ENCODE data around the gene RBFOX1.

Gene RBFOX1

GRCh38 chr16:7614021-7614795 lies 281.6 kb downstream of the RBFOX1 start:
- no peak overlapping the region for H3K9ac ChIP-seq (ENCODE audit: low read length)
- TF ChIP-seq EZH2 (IDR thresholded peaks at IDR 0.05; ENCODE audit: borderline replicate concordance, low read length), result no peak
- TF ChIP-seq, protein P1, sequence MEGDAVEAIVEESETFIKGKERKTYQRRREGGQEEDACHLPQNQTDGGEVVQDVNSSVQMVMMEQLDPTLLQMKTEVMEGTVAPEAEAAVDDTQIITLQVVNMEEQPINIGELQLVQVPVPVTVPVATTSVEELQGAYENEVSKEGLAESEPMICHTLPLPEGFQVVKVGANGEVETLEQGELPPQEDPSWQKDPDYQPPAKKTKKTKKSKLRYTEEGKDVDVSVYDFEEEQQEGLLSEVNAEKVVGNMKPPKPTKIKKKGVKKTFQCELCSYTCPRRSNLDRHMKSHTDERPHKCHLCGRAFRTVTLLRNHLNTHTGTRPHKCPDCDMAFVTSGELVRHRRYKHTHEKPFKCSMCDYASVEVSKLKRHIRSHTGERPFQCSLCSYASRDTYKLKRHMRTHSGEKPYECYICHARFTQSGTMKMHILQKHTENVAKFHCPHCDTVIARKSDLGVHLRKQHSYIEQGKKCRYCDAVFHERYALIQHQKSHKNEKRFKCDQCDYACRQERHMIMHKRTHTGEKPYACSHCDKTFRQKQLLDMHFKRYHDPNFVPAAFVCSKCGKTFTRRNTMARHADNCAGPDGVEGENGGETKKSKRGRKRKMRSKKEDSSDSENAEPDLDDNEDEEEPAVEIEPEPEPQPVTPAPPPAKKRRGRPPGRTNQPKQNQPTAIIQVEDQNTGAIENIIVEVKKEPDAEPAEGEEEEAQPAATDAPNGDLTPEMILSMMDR (IDR thresholded peaks at IDR 0.05; ENCODE audit: low read length), result no peak
- H3K4me2 ChIP-seq (ENCODE audit: low read length), result no peak overlapping the region

GRCh38 chr16:7615565-7615964 lies 282.9 kb downstream of the RBFOX1 start:
- TF ChIP-seq, protein P1 (IDR thresholded peaks at IDR 0.05; ENCODE audit: low read length), result peak; percentile 27
- no peak for TF ChIP-seq EZH2 (IDR thresholded peaks at IDR 0.05; ENCODE audit: borderline replicate concordance, low read length)
- H3K9me3 ChIP-seq (ENCODE audit: low read length), result no peaks in the 10 kb centered on the region

More at GRCh38 chr16:7614021-7614795, 281.6 kb downstream of the RBFOX1 start:
- Histone ChIP-seq H3K79me2 (ENCODE audit: insufficient read depth, low read length) (no peaks in the 10 kb centered on the region), H4K20me1 (ENCODE audit: insufficient read depth, low read length) (no peaks in the 10 kb centered on the region), H3K4me3 (ENCODE audit: low read depth, low read length, poor library complexity, severe bottlenecking) (no peak overlapping the region), H3K27ac (ENCODE audit: low read depth, low read length, poor library complexity, severe bottlenecking) (no peak overlapping the region), H3K4me1 (ENCODE audit: insufficient read depth, low read length, severe bottlenecking) (no peaks in the 10 kb centered on the region), H3K27me3 (ENCODE audit: insufficient read depth, low read length) (no peaks in the 10 kb centered on the region), H3K36me3 (ENCODE audit: insufficient read depth, low read length) (no peaks in the 10 kb centered on the region), H3K9me2 (ENCODE audit: low read depth, low read length) (no peaks in the 10 kb centered on the region), H3K9me3 (ENCODE audit: low read length) (no peaks in the 10 kb centered on the region), H2AFZ (ENCODE audit: low read length) (no peak overlapping the region), H3F3A (ENCODE audit: insufficient read depth, low read length) (no peaks in the 10 kb centered on the region)

DNA sequence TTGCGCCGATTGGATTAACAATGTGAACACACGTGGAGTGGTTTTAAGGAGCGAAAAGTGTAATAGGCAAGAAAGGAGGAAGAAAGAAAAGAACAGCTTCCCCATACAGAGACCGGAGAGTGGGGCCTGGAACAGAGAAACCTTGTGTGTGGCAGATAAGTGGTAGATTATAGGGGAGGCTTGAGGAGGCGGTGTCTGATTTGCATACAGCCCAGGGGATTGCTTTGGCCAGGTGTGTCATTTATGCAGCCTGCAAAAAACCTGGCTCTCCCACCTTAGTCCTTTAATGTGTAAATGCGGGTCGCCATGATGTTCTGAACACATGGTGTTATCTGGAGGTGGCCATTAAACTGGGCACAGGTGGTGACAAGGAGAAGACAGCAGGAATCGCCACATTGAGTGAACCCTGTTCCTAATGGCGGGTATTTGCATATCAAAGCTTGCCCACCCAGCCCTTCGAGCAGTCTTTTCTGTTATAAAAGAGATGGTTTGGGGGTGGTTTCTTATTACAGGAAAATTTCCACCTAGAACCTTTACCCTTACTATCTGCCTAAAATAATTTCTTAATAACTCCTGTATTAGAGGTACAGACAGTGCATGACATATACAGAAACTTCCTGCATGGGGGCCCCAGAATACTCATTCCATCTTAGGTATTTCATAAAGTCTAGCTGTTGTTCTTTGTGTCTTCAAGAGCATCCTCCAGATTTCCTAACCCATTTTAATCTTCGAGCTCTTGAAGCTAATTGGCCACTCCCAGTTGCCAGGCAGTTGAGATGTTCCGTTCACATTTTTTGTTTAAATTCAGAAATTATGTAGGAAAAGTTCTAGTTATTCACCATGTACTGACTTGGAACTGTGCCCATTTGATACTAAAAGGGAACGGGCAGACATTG lies 292.5 kb downstream of the RBFOX1 start:
- Histone ChIP-seq H3K9me3 (ENCODE audit: low read length) (no peaks in the 10 kb centered on the region), H3K27ac (ENCODE audit: low read depth, low read length, poor library complexity, severe bottlenecking) (no peak overlapping the region), H2AFZ (ENCODE audit: low read length) (no peak overlapping the region), H3K9ac (ENCODE audit: low read length) (no peak overlapping the region), H4K20me1 (ENCODE audit: insufficient read depth, low read length) (no peaks in the 10 kb centered on the region), H3K4me3 (ENCODE audit: low read depth, low read length, poor library complexity, severe bottlenecking) (no peak overlapping the region), H3K4me2 (ENCODE audit: low read length) (no peak overlapping the region), H3F3A (ENCODE audit: insufficient read depth, low read length) (no peaks in the 10 kb centered on the region), H3K36me3 (ENCODE audit: insufficient read depth, low read length) (no peaks in the 10 kb centered on the region), H3K79me2 (ENCODE audit: insufficient read depth, low read length) (no peaks in the 10 kb centered on the region), H3K27me3 (ENCODE audit: insufficient read depth, low read length) (no peaks in the 10 kb centered on the region), H3K9me2 (ENCODE audit: low read depth, low read length) (no peaks in the 10 kb centered on the region), H3K4me1 (ENCODE audit: insufficient read depth, low read length, severe bottlenecking) (no peaks in the 10 kb centered on the region)
- TF ChIP-seq, protein P1 (IDR thresholded peaks at IDR 0.05; ENCODE audit: low read length), result no peak
- TF ChIP-seq EZH2 (IDR thresholded peaks at IDR 0.05; ENCODE audit: borderline replicate concordance, low read length), result no peak

More at GRCh38 chr16:7615565-7615964, 282.9 kb downstream of the RBFOX1 start:
- no peak overlapping the region for H2AFZ ChIP-seq (ENCODE audit: low read length)
- no peak overlapping the region for H3K4me2 ChIP-seq (ENCODE audit: low read length)
- no peaks in the 10 kb centered on the region for H3F3A ChIP-seq (ENCODE audit: insufficient read depth, low read length)
- H3K79me2 ChIP-seq (ENCODE audit: insufficient read depth, low read length), result no peaks in the 10 kb centered on the region
- no peaks in the 10 kb centered on the region for H3K36me3 ChIP-seq (ENCODE audit: insufficient read depth, low read length)
- H3K9me2 ChIP-seq (ENCODE audit: low read depth, low read length), result no peaks in the 10 kb centered on the region
- H4K20me1 ChIP-seq (ENCODE audit: insufficient read depth, low read length), result no peaks in the 10 kb centered on the region
- no peak overlapping the region for H3K4me3 ChIP-seq (ENCODE audit: low read depth, low read length, poor library complexity, severe bottlenecking)
- no peaks in the 10 kb centered on the region for H3K4me1 ChIP-seq (ENCODE audit: insufficient read depth, low read length, severe bottlenecking)
- H3K27me3 ChIP-seq (ENCODE audit: insufficient read depth, low read length), result no peaks in the 10 kb centered on the region
- no peak overlapping the region for H3K27ac ChIP-seq (ENCODE audit: low read depth, low read length, poor library complexity, severe bottlenecking)
- no peak overlapping the region for H3K9ac ChIP-seq (ENCODE audit: low read length)

Measured in OCI-LY1 (cell line).